Measurements from ENCODE around the gene KCTD2.

DNA sequence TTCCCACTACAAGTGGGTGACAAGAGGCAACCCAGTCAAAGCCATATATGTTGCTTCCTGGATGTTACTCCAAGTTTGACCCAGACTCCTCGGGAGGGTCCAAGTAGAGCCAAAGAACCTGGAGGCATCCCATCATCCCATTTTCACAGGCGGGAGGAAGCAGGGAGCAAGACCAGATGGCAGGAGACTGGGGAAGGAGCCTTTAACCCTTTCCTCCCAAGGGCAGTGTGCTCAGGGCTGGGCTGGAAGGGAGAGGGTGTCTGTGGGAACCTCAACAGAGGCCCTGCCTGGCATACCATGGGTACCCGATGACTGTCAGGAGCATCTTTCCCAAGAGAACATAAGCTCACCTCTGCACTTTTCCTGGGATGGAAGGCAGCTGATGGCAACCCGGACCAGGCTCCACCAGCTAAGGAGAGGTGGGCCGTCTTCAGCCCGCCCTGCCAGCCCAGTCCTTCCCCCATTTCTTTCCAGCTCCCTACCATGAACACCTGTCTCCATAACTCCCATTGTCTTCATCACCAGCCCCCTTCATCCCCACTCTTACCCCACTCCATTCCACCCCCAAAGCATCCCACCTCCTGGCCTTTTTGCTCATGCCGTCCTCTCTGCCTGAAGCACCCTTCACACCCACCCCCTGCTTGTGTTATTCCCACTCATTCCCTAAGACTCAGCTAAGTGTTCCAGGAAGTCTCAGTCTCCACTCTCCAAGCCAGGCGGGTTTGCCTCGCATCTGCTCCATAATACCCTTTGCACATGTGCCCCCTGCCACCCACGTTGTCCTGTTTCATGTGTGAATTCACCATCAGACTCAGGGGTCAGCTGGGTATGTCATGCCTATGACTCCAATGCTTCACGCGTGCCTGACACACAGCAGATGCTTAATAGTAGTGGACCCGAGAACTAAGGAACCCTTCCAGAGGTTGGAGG lies 34.9 kb downstream of the KCTD2 start:
- TF ChIP-seq, protein P1, sequence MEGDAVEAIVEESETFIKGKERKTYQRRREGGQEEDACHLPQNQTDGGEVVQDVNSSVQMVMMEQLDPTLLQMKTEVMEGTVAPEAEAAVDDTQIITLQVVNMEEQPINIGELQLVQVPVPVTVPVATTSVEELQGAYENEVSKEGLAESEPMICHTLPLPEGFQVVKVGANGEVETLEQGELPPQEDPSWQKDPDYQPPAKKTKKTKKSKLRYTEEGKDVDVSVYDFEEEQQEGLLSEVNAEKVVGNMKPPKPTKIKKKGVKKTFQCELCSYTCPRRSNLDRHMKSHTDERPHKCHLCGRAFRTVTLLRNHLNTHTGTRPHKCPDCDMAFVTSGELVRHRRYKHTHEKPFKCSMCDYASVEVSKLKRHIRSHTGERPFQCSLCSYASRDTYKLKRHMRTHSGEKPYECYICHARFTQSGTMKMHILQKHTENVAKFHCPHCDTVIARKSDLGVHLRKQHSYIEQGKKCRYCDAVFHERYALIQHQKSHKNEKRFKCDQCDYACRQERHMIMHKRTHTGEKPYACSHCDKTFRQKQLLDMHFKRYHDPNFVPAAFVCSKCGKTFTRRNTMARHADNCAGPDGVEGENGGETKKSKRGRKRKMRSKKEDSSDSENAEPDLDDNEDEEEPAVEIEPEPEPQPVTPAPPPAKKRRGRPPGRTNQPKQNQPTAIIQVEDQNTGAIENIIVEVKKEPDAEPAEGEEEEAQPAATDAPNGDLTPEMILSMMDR (IDR thresholded peaks at IDR 0.05), result no peak
- TF ChIP-seq POLR2A (IDR thresholded peaks at IDR 0.05) (no peak), POLR2AphosphoS5 (IDR thresholded peaks at IDR 0.05) (no peak), EP300 (IDR thresholded peaks at IDR 0.05) (no peak)

Measured in suprapubic skin (tissue), 4 donors.